SK-N-SH treated with all-trans-retinoic acid at 6 μM for 48 hours (cell line): ENCODE measurements around the gene ETV6.

Source experiments
- ATAC-seq: fragments of 200-7000 bp; cut with Tn5 transposase; 3 replicates; pipeline ENCODE4 v1.9.1; 2020; ENCODE audit warnings: mild to moderate bottlenecking, moderate library complexity
- ARNTL ChIP-seq: fragments of 450-650 bp; formaldehyde crosslinking; IDR thresholded peaks from 2 replicates; pipeline ENCODE4 v1.5.0; 2020; ENCODE audit warnings: low read depth, mild to moderate bottlenecking, moderate library complexity, borderline replicate concordance
- BACH2 ChIP-seq: fragments of 250-450 bp; sonication (Bioruptor Pico); IDR thresholded peaks from 2 replicates; pipeline ENCODE4 v1.9.0; 2021; ENCODE audit warnings: mild to moderate bottlenecking, borderline replicate concordance
- CREB5 ChIP-seq: fragments of 250-450 bp; sonication (Bioruptor Pico); IDR thresholded peaks from 2 replicates; pipeline ENCODE4 v1.5.1; 2020; ENCODE audit warnings: low read depth, mild to moderate bottlenecking, moderate library complexity
- CSDC2 ChIP-seq: fragments of 250-450 bp; sonication (Bioruptor Pico); IDR thresholded peaks from 2 replicates; pipeline ENCODE4 v1.5.0; 2020; ENCODE audit warnings: mild to moderate bottlenecking, moderate library complexity
- CSRNP3 ChIP-seq: fragments of 250-450 bp; sonication (Bioruptor Pico); IDR thresholded peaks from 2 replicates; pipeline ENCODE4 v1.5.1; 2021; ENCODE audit warnings: mild to moderate bottlenecking, moderate library complexity
- ESRRG ChIP-seq: fragments of 250-450 bp; sonication (Bioruptor Pico); IDR thresholded peaks from 2 replicates; pipeline ENCODE4 v1.6.1; 2021; ENCODE audit warnings: mild to moderate bottlenecking
- GLIS3 ChIP-seq: fragments of 250-450 bp; sonication (Bioruptor Pico); IDR thresholded peaks from 2 replicates; pipeline ENCODE4 v1.5.0; 2020; ENCODE audit warnings: mild to moderate bottlenecking, moderate library complexity
- ISL1 ChIP-seq: fragments of 250-450 bp; sonication (Bioruptor Pico); IDR thresholded peaks from 2 replicates; pipeline ENCODE4 v2.1.2; 2022; ENCODE audit warnings: mild to moderate bottlenecking, moderate library complexity
- OSR1 ChIP-seq: fragments of 250-450 bp; sonication (Bioruptor Pico); IDR thresholded peaks from 2 replicates; pipeline ENCODE4 v1.8.0; 2022; ENCODE audit warnings: moderate library complexity, mild to moderate bottlenecking, inconsistent platforms
- PATZ1 ChIP-seq: fragments of 250-450 bp; sonication (Bioruptor Pico); IDR thresholded peaks from 2 replicates; pipeline ENCODE4 v1.8.0; 2020; ENCODE audit warnings: mild to moderate bottlenecking, moderate library complexity, borderline replicate concordance
- POU6F1 ChIP-seq: fragments of 250-450 bp; sonication (Bioruptor Pico); IDR thresholded peaks from 2 replicates; pipeline ENCODE4 v1.8.0; 2021; ENCODE audit warnings: low read depth, mild to moderate bottlenecking, moderate library complexity, borderline replicate concordance
- PPARA ChIP-seq: fragments of 250-450 bp; sonication (Bioruptor Pico); IDR thresholded peaks from 2 replicates; pipeline ENCODE4 v1.5.0; 2020; ENCODE audit warnings: mild to moderate bottlenecking, borderline replicate concordance
- SNAI2 ChIP-seq: fragments of 250-450 bp; sonication (Bioruptor Pico); IDR thresholded peaks from 2 replicates; pipeline ENCODE4 v1.5.0; 2020; ENCODE audit warnings: mild to moderate bottlenecking, moderate library complexity
- TCF4 ChIP-seq: fragments of 250-450 bp; sonication (Bioruptor Pico); IDR thresholded peaks from 2 replicates; pipeline ENCODE4 v1.8.0; 2021; ENCODE audit warnings: mild to moderate bottlenecking, moderate library complexity, borderline replicate concordance
- TSHZ2 ChIP-seq: fragments of 250-450 bp; sonication (Bioruptor Pico); IDR thresholded peaks from 2 replicates; pipeline ENCODE4 v1.5.0; 2020; ENCODE audit warnings: mild to moderate bottlenecking, moderate library complexity
- ZC3H10 ChIP-seq: fragments of 250-450 bp; sonication (Bioruptor Pico); IDR thresholded peaks from 2 replicates; pipeline ENCODE4 v1.5.1; 2021; ENCODE audit warnings: mild to moderate bottlenecking, moderate library complexity
- ZFP3 ChIP-seq: fragments of 250-450 bp; sonication (Bioruptor Pico); IDR thresholded peaks from 2 replicates; pipeline ENCODE4 v1.5.0; 2020; ENCODE audit warnings: mild to moderate bottlenecking, moderate library complexity
- ZFP30 ChIP-seq: fragments of 450-650 bp; formaldehyde crosslinking; IDR thresholded peaks from 2 replicates; pipeline ENCODE4 v1.5.0; 2022; ENCODE audit warnings: mild to moderate bottlenecking, moderate library complexity
- ZNF565 ChIP-seq: fragments of 450-650 bp; formaldehyde crosslinking; conservative IDR thresholded peaks from 2 replicates; pipeline ENCODE4 v1.5.0; 2020; ENCODE audit warnings: low read depth, mild to moderate bottlenecking, moderate library complexity
- ZNF70 ChIP-seq: fragments of 450-650 bp; formaldehyde crosslinking; IDR thresholded peaks from 2 replicates; pipeline ENCODE4 v1.5.0; 2020; ENCODE audit warnings: mild to moderate bottlenecking, moderate library complexity
- ZNF8 ChIP-seq: fragments of 450-650 bp; formaldehyde crosslinking; IDR thresholded peaks from 2 replicates; pipeline ENCODE4 v1.5.0; 2020; ENCODE audit warnings: mild to moderate bottlenecking, moderate library complexity

ETV6 gene

GRCh38 chr12:11797317-11797913 is 147.9 kb downstream of the ETV6 start:
- no peak for TF ChIP-seq ZFP3
- no peak for TF ChIP-seq ISL1 (CRISPR knock-in tag)
- TF ChIP-seq ESRRG (CRISPR knock-in tag) = no peak
- no peak for TF ChIP-seq ZNF565
- TF ChIP-seq POU6F1 (CRISPR knock-in tag) = no peak
- TF ChIP-seq PPARA (CRISPR knock-in tag) = no peak
- no peak for TF ChIP-seq CREB5
- TF ChIP-seq PATZ1 (CRISPR knock-in tag) = no peak
- TF ChIP-seq GLIS3 (CRISPR knock-in tag) = no peak
- TF ChIP-seq OSR1 (CRISPR knock-in tag) = no peak
- no peak for TF ChIP-seq ARNTL (CRISPR knock-in tag)
- TF ChIP-seq SNAI2 (CRISPR knock-in tag) = no peak
- TF ChIP-seq CSDC2 (CRISPR knock-in tag) = no peak
- TF ChIP-seq TSHZ2 (CRISPR knock-in tag) = no peak
- TF ChIP-seq ZC3H10 (CRISPR knock-in tag) = no peak
- TF ChIP-seq ZNF70 (CRISPR knock-in tag) = no peak
- TF ChIP-seq BACH2 = no peak
- no peak for TF ChIP-seq TCF4
- no peak for TF ChIP-seq ZNF8 (CRISPR knock-in tag)
- no peak for TF ChIP-seq ZFP30
- peak; percentile 10 for ATAC-seq

- TF ChIP-seq CREB5 = no peak
- no peak for TF ChIP-seq GLIS3 (CRISPR knock-in tag)
- TF ChIP-seq TSHZ2 (CRISPR knock-in tag) = no peak
- no peak for TF ChIP-seq PATZ1 (CRISPR knock-in tag)
- TF ChIP-seq OSR1 (CRISPR knock-in tag) = no peak
- no peak for TF ChIP-seq CSRNP3 (CRISPR knock-in tag)
- TF ChIP-seq ISL1 (CRISPR knock-in tag) = no peak
Observed at GRCh38 chr12:11798006-11798708, 148.7 kb downstream of the ETV6 start.

More at GRCh38 chr12:11798006-11798708, 148.7 kb downstream of the ETV6 start:
- ATAC-seq = no peak
